GM12801 (cell line): ENCODE measurements around the gene AGAP2.

Source experiments
- TF ChIP-seq, protein P1 (sequence below): IDR thresholded peaks from one replicate; pipeline ENCODE4 v1.5.1; 2011; ENCODE audit warnings: control low read depth; ENCODE audit not compliant: insufficient read length; ENCODE audit errors: extremely low read depth

AGAP2 gene

DNA sequence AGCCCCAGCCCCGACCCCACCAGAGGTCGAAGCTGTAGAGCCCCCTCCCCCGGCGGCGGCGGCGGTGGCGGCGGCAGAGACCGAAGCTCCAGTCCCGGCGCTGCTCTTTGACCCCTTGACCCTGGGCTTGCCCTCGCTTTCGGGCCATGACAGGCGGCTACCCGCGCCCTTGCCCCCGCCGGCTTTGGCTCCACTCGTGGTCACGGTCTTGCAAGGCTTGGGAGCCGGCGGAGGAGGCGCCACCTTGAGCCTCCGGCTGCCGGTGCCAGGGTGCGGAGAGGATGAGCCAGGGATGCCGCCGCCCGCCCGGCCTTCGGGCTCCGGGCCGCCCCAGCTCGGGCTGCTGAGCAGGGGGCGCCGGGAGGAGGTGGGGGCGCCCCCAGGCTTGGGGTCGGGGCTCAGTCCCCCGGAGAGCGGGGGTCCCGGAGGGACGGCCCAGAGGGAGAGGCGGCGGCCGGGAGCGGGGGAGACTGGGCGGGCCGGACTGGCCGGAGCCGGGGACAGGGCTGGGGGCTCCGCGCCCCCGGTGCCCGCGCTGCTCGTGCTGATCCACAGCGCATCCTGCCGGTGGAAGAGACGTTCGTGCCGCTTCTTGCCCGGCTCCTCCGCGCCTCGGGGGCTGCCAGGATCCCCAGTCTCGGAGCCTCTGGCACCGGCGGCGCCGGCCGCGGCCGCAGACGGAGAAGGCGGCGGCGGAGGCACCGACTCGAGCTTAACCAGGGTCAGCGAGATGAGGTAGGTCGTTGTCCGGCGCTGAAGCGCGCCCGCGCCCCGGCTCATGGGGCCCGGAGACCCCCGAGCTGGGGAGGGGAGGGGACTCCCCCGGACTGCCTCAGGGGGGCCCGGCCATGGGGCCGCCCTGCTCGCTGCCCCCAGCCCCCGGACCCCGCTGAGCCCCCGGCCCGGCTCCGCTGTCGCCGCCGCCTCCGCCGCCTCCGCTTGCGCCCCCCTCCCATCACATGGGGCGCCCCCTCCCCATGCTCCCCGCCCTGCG lies 778 bp downstream of the AGAP2 start:
- TF ChIP-seq, protein P1, sequence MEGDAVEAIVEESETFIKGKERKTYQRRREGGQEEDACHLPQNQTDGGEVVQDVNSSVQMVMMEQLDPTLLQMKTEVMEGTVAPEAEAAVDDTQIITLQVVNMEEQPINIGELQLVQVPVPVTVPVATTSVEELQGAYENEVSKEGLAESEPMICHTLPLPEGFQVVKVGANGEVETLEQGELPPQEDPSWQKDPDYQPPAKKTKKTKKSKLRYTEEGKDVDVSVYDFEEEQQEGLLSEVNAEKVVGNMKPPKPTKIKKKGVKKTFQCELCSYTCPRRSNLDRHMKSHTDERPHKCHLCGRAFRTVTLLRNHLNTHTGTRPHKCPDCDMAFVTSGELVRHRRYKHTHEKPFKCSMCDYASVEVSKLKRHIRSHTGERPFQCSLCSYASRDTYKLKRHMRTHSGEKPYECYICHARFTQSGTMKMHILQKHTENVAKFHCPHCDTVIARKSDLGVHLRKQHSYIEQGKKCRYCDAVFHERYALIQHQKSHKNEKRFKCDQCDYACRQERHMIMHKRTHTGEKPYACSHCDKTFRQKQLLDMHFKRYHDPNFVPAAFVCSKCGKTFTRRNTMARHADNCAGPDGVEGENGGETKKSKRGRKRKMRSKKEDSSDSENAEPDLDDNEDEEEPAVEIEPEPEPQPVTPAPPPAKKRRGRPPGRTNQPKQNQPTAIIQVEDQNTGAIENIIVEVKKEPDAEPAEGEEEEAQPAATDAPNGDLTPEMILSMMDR, result no peak

DNA sequence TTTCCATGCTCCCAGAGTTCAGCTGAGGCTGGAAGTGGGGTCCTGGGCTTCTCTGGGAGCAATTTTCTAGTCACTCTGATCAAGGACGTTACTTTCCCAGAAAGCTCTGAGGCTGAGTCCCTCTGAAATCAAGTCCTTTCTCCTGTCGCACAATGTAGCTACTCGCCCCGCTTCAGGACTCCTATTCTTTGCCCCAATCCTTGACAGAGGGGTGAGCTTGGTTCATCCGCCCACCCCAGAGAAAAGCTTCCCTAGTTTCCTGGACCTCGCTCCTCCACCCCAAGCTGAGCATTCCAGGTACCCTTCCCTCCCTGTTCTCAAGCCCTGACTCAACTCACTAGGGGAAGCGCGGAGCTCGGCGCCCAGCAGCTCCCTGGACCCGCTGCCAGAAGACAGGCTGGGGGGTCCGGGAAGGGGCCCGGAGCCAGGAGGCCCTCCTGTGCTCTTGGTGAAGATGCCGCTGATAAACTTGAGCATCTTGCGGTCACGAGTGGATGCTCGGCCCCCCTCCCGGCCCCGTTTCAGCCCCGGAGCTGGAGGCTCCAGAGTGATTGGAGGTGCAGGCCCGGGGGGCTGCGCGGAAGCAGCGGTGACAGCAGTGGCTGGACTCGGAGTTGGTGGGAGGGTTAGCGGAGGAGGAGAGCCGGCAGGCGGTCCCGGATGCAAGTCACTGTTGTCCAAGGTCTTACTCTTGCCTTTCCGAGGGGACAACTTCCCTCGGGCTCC lies 1.6 kb downstream of the AGAP2 start:
- TF ChIP-seq, protein P1, result no peak

DNA sequence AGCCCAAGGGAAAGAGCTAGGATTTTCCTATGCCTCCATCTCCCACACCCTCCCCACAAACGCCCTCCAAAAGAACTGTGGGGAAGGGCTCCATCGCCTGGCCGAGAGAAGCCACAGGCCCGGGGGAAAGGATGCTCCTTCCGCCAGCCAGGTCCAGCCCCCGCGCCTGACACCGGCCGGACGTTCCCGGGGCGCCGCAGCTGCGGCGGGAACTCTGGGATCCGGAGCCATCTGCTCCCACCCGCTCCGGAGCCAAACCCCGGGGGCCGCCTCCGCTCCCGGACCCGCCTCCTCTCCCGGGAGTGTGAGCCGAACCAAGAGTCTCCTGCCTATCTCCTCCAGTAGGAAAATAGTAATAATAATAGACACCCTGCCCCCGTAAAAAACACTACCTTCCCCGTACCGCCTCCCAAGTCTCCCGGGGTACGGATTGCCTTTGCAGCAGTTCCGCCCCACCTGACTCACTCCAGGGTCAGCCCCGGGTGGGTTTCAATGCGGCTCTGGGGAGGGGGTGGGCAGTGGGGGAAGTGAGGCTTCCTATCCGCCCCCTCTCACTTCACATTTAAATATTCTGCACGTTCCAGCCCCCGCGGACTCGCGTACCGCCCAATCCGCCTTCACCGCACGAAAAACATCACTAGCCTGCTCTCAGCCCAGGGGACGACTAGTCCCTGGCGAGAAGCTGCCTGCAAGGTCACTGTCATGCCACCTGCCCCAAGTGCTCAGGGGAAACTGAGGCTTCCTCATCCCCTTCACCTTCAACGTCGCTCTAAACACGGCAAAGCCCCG lies 2.4 kb downstream of the AGAP2 start:
- TF ChIP-seq, protein P1, result no peak

DNA sequence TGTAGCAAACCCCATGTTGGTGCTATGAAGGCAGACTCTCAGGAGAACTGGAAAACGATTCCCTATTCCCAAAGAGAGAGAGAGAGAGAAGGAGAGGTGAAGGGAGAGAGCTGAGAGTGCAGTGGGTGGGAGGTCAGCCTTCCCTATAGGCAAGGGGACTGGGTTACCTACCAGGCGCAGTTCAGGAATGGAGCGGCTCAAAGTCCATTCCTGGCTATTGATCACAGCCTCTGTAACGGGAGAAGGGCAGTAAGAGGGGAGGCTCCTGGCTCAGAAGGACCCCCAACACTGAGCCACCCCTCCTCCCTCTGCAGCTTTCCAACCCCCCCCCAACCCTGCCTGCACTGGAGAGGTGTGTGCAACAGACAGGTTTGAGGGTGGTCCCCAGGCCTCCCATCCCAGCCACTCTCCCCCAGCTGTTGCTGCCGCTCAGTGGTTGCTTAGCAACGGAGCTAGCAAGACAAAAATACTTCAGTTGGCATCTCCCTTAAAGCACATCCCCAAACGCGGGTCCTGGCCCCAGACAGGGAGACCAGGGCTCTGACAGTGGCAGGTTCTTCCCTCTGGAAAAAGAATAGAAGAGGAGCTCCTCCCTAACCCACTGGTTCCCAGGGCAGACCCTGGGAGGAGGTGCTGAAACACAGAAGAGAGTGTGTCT lies 3.2 kb downstream of the AGAP2 start:
- TF ChIP-seq, protein P1, result no peak

DNA sequence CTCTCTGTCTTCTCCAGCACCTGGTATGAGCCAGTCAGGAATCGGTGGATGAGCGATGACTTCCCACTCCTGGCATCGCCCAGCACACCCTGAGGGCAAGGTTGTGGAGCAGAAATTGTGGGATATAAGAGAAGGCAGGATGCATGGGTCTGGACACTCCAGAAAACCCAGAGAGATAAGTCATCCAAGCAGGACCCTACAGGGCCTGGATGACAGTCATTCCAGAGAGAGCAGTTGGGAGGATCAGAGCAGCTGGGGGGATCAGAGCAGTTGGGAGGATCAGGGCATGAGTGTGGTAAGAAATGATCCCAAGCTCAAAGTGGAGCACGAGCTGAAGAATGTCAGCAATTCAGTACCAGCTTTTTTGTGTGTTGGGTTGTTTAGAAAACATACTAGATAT lies 4.0 kb downstream of the AGAP2 start:
- TF ChIP-seq, protein P1, result no peak

DNA sequence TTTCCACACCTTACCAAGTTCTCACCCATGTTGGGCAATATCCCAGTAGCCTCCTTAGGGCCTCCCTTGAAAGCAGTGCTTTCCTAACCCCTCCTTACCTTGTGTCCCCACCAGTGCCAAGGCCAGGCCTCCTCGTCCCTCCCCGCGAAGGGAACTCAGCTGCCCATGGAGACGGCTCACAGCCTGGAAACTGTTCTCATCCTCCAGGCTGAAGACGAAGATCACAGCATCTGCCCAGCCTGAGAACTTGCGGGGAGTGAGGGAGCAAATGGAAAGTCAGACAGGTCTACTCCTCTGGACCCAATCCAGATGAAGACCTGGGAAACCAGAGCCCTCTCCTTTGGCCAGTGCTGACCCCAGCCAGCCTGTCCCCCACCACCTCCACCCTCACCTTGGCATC lies 4.6 kb downstream of the AGAP2 start:
- TF ChIP-seq, protein P1, result no peak
